ENCODE data around the gene ACVR2B.

Gene ACVR2B

DNA sequence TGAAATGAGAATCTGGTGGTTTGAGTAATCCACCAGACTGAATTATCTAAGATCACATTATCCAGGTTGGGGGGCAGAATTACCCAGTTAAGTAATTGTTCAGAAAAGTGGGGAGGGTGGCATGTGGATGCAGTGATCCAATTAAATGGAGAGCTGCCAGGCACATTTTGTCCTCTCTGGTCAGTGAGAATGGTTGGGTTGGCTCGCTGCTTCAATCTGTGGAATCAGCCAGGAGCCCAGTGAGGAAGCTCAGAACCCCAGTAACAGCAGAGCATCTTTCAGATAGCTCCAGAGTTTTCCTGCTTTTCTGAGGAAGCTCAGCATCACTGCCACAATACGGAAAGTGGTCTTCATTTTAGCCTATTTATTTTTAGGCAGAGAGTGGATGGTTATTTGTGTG lies 36.1 kb downstream of the ACVR2B start:
- ATAC-seq: no peak

DNA sequence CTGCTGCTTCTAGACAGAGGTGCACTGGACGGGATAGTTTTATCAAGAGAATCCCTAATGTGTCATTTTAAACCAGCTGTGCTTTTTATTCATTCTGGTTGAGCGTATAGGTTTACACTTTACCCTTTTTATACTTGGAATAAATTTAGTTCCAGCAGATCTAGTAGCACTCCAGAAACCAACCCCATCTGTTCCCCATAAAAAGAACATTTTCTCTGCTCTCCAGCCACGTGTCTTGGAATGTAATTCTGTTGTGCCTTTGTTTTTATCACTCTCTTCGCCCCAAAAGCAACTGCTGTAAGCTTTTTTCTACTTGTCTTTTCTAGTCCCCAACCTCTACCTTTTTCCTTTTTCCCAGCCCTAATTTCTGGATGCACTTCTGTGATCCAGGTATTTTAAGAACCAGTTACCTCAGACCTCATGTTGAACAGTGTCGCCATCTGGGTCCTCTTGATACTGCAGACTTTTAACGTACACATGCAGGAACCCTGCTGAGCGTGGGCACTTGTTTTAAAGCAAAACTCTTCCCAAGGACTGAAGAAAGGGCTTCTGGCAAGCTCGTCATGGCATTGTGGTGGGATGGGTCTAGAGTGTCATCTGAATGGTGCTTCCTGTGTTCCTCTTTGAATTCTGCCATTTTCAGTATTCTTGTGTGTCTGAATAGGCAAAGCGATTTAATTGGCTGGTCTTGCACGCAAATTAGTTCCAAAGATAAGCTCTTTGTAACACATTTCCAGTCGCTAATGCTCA lies 36.8 kb downstream of the ACVR2B start:
- ATAC-seq: no peak

More for the DNA sequence above, 36.1 kb downstream of the ACVR2B start:
- TF ChIP-seq ESRRG (CRISPR knock-in tag; IDR thresholded peaks at IDR 0.05): no peak
- no peak for TF ChIP-seq ZFP3 (CRISPR knock-in tag; IDR thresholded peaks at IDR 0.05)
- TF ChIP-seq ZNF8 (CRISPR knock-in tag; IDR thresholded peaks at IDR 0.05): no peak
- no peak for TF ChIP-seq GLIS3 (CRISPR knock-in tag; IDR thresholded peaks at IDR 0.05)
- TF ChIP-seq CSRNP3 (CRISPR knock-in tag; IDR thresholded peaks at IDR 0.05): no peak
- no peak for TF ChIP-seq ARNTL (CRISPR knock-in tag; IDR thresholded peaks at IDR 0.05; ENCODE audit: borderline replicate concordance, low read depth)
- TF ChIP-seq ZNF565 (CRISPR knock-in tag; conservative IDR thresholded peaks at IDR 0.05; ENCODE audit: low read depth): no peak
- no peak for TF ChIP-seq CSDC2 (CRISPR knock-in tag; IDR thresholded peaks at IDR 0.05)
- TF ChIP-seq RARB (CRISPR knock-in tag; IDR thresholded peaks at IDR 0.05): no peak
- TF ChIP-seq, protein P1, sequence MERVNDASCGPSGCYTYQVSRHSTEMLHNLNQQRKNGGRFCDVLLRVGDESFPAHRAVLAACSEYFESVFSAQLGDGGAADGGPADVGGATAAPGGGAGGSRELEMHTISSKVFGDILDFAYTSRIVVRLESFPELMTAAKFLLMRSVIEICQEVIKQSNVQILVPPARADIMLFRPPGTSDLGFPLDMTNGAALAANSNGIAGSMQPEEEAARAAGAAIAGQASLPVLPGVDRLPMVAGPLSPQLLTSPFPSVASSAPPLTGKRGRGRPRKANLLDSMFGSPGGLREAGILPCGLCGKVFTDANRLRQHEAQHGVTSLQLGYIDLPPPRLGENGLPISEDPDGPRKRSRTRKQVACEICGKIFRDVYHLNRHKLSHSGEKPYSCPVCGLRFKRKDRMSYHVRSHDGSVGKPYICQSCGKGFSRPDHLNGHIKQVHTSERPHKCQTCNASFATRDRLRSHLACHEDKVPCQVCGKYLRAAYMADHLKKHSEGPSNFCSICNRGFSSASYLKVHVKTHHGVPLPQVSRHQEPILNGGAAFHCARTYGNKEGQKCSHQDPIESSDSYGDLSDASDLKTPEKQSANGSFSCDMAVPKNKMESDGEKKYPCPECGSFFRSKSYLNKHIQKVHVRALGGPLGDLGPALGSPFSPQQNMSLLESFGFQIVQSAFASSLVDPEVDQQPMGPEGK (CRISPR knock-in tag; IDR thresholded peaks at IDR 0.05; ENCODE audit: borderline replicate concordance): no peak
- TF ChIP-seq TCF4 (CRISPR knock-in tag; IDR thresholded peaks at IDR 0.05; ENCODE audit: borderline replicate concordance): no peak
- no peak for TF ChIP-seq ZFP30 (CRISPR knock-in tag; IDR thresholded peaks at IDR 0.05)
- TF ChIP-seq ISL1 (CRISPR knock-in tag; IDR thresholded peaks at IDR 0.05): no peak
- no peak for TF ChIP-seq TOX (CRISPR knock-in tag; IDR thresholded peaks at IDR 0.05; ENCODE audit: borderline replicate concordance)
- no peak for TF ChIP-seq BACH2 (CRISPR knock-in tag; IDR thresholded peaks at IDR 0.05; ENCODE audit: borderline replicate concordance)
- TF ChIP-seq TSHZ2 (CRISPR knock-in tag; IDR thresholded peaks at IDR 0.05): no peak
- no peak for TF ChIP-seq PPARA (CRISPR knock-in tag; IDR thresholded peaks at IDR 0.05; ENCODE audit: borderline replicate concordance)

DNA sequence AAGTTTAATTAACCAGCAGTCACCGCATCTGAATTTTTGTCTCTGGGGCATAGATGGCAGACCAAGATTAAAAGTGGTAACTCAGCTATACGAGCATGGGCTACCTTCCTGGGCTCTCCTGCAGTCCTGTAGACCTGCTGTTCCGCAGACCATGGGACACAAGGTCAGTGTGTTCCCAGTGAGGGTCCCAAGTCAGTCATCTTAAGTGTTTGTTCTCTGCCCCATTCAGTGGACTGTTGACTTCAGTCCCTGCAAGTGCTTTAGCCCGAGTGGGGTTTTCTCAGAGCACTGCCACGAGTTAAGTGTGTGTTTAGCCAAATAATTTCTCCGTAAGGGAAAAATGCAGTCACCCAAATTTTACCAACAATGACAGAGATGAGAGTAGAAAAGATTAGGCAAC lies 37.5 kb downstream of the ACVR2B start:
- ATAC-seq: no peak
- TF ChIP-seq ZFP3 (CRISPR knock-in tag; IDR thresholded peaks at IDR 0.05) (no peak), ZNF70 (CRISPR knock-in tag; IDR thresholded peaks at IDR 0.05) (no peak), RARB (CRISPR knock-in tag; IDR thresholded peaks at IDR 0.05) (no peak), ZC3H10 (CRISPR knock-in tag; IDR thresholded peaks at IDR 0.05) (no peak), ZNF8 (CRISPR knock-in tag; IDR thresholded peaks at IDR 0.05) (no peak), PPARA (CRISPR knock-in tag; IDR thresholded peaks at IDR 0.05; ENCODE audit: borderline replicate concordance) (no peak), TOX (CRISPR knock-in tag; IDR thresholded peaks at IDR 0.05; ENCODE audit: borderline replicate concordance) (no peak), BACH2 (CRISPR knock-in tag; IDR thresholded peaks at IDR 0.05; ENCODE audit: borderline replicate concordance) (no peak)
- TF ChIP-seq, protein P1 (CRISPR knock-in tag; IDR thresholded peaks at IDR 0.05; ENCODE audit: borderline replicate concordance): no peak
- TF ChIP-seq, protein P2, sequence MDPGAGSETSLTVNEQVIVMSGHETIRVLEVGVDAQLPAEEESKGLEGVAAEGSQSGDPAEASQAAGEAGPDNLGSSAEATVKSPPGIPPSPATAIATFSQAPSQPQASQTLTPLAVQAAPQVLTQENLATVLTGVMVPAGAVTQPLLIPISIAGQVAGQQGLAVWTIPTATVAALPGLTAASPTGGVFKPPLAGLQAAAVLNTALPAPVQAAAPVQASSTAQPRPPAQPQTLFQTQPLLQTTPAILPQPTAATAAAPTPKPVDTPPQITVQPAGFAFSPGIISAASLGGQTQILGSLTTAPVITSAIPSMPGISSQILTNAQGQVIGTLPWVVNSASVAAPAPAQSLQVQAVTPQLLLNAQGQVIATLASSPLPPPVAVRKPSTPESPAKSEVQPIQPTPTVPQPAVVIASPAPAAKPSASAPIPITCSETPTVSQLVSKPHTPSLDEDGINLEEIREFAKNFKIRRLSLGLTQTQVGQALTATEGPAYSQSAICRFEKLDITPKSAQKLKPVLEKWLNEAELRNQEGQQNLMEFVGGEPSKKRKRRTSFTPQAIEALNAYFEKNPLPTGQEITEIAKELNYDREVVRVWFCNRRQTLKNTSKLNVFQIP (CRISPR knock-in tag; IDR thresholded peaks at IDR 0.05; ENCODE audit: borderline replicate concordance, low read depth): no peak

More for the DNA sequence above, 36.8 kb downstream of the ACVR2B start:
- TF ChIP-seq TCF4 (CRISPR knock-in tag; IDR thresholded peaks at IDR 0.05; ENCODE audit: borderline replicate concordance) (no peak), ZNF565 (CRISPR knock-in tag; conservative IDR thresholded peaks at IDR 0.05; ENCODE audit: low read depth) (no peak), OSR1 (CRISPR knock-in tag; IDR thresholded peaks at IDR 0.05) (no peak), TOX (CRISPR knock-in tag; IDR thresholded peaks at IDR 0.05; ENCODE audit: borderline replicate concordance) (no peak), RARB (CRISPR knock-in tag; IDR thresholded peaks at IDR 0.05) (no peak)
- TF ChIP-seq, protein P1 (CRISPR knock-in tag; IDR thresholded peaks at IDR 0.05; ENCODE audit: borderline replicate concordance): no peak

Measured in SK-N-SH treated with all-trans-retinoic acid at 6 μM for 48 hours (cell line).